Measurements from ENCODE around the gene CITED1.

The CITED1 gene

DNA sequence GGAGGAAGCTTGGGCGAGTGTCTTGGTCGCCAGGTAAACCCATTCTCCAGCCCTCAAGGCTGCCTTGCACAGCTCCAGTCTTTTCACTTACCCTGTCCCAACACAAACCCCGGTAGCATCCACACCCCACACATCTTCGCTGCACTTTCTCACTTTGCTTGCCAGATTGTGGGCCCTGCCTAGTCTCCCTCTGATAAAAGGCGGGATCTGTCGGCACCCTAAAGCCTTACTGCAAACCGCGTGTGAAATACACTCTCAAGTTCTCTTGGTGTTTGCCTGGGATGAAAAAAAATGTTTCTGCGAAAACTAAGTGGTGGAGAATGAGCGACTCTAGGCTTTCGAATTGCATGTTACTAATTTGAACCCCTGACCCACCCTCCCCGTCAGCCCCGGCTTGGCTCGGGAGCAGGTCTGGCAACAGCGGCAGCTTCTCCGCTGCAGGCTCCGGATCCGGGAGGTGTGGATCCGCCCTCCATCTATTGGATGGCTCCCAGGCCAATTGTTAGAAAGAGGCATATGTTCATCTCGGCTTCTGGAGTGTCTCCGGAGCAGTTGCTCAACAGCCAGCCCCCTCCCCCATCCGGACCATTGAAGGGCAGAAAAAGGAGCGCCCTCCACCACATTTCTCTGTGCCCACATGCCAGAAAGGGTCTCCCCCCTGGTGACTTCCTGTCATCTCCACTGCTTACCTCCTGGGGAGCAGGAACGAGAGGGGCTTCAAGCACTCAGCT lies 3.0 kb upstream of the CITED1 start:
- peak; percentile 29 for DNase-seq

DNA sequence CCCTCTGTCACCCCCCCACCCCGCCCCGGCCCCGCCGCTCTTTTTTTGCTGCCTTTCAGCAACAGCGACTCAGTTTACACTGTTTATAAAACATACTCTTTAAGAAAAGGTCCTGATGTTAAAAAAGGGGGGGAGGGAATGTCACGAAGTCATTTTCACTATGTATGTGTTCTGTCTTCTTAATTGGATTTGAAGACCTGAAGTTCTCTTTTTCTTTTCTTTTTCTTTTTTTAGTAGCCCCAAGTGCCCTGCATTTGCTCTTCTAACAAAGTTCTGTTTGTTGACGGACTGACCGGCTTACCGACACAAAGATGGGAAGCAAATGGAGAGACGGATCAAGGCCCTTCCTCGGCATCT lies 2.5 kb upstream of the CITED1 start:
- no peak for DNase-seq

DNA sequence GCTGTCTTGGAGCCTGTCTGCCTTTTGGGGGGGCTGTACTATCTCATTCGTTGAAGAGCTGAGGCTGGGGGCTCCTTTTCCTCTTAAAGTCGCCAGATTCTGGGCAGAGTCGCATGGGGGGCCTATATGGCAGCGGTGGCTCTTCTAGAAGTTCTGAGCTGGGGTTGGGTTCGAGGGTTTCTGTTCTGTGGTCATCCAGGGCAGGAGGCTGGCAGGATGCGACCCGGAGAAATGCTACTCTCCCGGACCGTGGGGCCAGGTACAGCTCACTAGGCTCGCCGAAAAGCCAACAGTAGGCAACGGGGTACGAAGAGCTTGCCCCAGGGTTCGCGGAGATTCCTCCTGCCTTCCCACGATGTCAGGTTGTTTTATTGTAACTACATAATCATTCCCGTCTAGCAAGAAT lies 1.9 kb upstream of the CITED1 start:
- no peak for DNase-seq

DNA sequence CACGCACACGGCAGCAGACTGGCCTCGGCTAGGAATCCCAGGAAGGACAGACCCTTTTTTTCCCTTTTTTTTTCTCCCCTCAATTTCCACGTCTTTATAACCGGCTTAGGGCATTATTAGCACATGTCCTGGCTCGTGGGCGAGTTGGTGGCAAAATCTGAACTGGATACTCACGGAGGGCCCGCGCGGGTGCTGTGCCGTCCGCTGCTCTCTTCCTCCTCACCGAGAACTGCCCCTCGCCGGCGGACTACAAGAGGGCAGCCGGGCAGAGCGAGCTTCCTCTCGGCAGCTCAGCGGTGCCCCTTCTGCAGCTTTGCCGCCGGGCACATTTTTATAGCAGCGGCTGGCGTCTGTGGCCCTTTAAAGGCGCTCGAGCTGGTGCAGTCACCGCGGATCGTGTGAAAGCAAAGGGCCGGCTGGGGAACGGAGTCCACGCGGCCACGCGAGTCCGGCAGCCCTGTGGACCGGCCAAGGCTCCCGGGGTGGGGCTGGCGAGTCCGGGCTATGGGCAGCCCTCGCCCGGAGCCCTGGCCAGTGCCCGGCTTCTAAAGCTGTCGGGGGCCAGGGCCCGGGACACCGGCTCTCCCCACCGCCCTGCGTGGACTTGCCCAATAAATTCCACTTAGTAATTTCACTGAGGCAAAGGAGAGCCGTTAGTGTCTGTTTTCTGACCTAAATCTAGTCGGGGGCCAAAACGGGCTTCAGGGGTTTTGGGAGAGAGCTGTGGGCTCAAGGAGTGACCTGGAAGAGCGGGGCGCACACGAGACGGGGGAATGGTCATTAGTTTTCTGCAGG lies 1.3 kb upstream of the CITED1 start:
- DNase-seq, result no peak

DNA sequence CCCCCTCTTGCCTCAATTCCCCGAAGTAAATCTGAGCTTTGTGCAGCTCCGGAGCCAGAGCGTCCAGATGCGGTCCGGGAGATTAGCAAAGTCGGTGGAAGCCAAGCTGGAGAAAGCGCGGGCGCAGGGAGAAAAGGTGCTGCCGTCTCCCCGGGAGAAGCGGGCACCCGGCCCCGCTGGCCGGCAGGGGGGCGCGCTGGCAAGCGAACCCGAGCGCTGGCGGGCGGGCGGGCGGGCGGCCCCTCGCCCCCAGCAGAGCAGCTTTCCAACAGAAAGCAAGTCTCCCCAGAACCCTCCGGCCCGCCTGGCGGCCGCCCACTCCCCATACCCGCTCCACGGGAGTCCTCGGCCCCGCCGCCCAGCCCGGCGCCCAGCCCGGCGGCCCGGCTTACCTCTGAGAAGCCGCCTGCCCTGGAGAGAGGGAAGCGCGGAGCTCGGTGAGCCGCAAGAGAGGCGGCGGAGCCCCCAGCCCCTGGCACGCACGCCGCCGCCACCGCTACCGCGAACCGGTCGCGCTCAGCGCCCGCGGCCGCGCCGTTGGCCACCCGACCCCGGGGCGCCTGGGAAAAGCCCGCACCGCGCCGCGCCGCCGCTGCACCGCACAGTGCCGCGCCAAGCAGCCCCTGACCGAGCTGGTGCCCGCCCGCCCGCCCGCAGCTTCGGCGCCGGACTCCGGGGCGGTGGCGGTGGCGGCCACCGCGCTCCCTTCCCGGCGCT lies 529 bp upstream of the CITED1 start:
- DNase-seq, result no peak

DNA sequence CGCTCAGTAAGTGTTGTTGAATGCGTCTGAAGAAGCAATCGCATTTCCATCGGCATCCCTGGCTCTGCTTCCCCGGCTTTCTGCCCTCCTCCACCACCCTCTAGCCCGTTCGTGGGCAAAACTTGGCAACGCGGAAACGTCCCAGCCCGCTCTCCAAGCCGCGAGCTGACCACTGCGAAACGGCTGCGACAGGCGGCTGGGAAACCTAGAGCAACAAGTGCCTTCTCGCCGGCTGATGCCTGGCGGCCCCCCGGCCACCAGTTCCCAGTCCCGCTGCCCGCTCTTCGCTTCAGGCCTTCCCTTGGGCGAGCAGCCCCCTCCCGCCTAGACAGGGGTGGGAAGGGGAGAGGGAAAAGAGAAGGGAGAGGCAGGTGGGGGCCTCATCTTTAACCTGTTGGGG lies 837 bp downstream of the CITED1 start:
- no peak for DNase-seq

DNA sequence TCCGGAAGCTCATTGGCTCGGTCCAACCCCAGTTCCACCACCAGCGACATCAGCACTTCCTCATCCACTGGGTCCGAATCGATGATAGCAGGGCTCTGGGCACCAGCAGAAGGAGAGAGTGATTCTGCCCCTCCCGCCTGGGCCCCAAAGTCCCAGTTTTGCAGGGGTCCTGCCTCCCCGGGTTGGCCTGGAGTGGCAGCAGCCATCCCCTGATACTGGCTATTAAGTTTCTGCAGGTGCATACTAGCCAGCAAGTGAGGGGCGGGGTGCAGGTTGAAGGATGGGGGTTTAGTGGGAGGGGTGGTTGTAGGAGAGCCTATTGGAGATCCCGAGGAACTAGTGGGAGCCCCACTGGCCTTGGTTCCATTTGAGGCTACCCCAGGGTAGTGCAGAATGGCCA lies 3.9 kb downstream of the CITED1 start:
- no peak for DNase-seq

DNA sequence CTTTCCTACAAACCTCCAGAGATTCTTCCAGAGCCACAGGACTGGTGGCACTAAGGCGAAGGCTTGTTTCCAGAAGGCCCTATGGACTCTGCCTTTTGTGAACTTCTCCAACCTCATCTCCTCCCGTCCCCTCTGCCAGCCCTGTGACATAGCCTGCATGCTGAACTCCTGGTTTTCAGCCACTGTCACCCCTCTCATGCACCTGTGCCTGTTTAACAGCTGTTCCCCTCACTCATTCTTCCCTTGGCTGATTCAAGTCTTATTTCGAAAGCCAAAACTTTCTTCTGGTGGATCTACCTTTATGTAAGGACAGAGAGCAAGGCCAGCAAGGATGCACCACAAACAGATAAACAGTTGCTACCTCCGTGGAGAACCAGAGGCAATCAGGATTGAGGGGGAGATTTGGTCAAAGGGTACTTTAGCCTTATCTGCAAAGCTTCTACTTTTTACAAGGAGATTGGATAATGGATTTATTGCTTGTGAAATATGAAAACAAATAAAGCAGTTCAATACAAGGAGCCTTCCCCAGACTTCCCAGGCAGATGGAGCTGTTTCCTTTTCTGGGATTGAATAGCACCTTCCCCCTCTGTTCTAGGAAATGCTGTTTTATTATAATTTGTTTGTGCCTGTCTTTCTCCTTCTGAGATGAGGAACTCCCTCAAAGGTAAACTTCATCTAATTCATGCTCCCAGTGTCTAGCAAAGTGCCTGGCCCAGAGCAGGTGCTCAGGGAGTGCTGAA lies 5.7 kb downstream of the CITED1 start:
- no peak for DNase-seq

DNA sequence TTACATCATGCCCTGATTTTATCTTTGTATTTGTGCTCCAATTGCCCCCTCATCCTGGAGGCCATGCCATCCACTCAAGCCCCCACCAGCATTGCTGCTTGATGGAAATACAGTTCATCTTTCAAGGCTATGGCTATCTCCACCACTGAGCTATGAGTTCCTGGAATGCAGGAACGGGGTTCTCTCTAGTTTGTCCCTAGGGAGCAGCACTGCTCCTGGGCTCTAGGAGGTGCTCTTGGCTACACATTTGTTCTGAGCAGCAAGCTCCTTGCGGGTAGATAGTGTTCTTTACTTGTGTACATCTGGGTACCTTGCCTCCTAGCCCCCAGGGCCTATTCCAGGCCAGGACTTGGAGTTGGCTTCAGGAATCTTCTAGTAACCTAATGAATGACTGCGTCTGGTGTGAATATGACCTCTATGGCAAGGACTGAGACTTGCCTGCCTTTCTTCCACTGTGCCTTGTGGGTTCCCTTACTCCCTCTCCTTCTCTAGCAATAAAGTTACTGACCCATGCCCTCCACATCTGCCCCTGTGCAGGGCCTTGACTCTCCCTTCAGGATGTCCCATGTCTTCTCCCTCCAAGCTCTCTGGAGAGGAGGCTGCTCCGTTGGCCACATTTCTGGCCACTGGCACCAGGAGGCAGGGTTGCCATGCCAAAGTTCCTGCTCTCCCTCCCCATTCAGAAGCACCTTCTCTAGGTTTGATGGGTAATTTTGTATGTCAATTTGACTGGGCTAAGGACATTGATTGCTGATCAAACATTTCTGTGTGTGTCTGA lies 7.6 kb downstream of the CITED1 start:
- DNase-seq, result no peak

DNA sequence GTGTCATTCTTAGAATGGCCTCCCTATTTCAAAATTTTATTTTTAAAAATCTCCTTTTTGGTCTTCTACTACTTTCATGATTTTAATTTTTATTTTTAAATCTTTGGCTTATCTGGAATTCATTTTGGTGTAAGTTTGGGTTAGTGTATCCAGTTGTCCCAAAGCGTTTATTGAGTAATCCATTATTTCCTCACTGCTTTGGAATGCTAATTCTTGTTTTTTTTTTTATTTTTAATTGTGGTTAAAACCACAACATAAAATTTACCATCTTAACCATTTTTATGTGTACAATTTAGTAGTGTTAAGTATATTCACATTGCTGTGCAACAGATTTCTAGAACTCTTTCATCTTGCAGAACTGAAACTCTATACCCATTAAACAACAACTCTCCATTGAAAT lies 8.7 kb downstream of the CITED1 start:
- DNase-seq, result no peak

DNA sequence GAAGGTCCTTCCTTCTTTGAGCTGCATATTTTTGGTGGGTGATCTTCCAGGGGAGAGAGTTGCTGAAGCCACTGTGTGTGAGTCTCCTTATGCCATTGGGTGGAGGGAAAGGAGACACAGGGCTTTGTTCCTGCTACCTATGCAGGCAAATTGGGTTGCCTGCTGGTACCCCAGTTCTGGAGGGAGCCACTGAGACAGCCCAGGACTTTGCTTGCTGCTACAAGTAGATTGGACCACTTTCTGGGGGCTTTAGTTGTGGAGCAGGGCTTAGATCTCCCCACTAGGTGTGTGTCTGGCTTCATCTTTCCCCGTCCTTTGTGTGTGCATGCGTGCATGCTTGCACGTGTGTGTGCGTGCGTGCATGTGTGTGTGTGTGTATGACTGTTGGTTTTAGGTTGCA lies 10.0 kb downstream of the CITED1 start:
- no peak for DNase-seq

DNA sequence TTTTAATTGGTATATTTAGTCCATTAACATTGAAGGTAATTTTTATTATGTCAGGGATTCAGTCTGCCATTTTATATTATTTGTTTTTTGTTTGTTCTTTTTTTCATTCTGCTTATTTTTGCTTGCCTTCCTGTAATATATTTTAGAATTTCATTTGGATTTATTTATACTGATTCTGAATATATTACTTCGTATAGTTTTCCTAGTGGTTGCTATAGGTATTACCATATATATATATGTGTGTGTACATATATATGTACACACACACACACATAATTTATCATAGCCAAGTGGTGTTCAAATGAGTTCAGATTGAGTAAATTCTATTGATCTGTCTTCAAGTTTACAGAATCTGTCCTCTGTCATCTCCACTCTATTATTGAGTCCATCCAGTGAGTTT lies 11.2 kb downstream of the CITED1 start:
- no peak for DNase-seq

DNA sequence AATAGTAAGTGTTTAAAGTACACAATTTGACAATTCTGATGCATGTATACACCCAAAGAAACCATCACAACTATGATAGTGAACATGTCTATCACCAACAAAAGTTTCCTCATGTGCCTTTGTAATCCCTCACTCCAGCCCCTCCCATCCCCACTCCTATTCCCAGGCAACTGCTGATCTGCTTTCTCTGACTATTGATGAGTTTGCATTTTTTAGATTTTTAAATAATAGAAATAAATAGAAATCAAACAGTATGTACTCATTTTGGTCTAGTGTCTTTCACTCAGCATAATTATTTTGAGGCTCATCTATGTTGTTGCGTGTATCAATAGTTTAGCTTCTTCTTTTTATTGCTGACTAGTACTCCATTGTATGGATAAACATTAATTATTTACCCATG lies 23.4 kb downstream of the CITED1 start:
- no peak for DNase-seq

DNA sequence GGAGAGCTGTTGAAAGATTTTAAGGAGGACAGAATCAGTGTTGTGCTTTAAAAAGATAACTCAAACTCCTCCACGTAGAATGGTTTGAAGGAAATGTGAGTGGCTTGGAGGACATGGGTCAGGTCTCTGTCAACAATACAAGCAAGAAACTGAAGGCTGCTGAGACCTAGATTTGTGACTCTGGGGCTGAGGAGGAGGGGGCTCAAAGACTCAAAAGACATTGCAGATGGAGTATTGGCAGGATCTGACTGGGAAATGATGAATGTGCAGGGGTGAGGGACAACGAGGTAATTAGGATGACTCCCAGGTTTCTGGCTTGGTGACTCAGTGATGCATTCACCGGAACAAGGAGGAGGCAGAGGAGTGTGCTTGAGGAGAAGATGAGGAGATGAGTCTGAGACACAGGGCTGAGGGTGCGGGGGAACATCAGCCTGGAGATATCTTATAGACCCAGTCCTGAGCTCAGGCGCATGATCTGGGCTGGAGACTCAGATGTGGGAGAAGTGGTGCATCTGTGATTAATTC lies 25.3 kb downstream of the CITED1 start:
- no peak for DNase-seq

DNA sequence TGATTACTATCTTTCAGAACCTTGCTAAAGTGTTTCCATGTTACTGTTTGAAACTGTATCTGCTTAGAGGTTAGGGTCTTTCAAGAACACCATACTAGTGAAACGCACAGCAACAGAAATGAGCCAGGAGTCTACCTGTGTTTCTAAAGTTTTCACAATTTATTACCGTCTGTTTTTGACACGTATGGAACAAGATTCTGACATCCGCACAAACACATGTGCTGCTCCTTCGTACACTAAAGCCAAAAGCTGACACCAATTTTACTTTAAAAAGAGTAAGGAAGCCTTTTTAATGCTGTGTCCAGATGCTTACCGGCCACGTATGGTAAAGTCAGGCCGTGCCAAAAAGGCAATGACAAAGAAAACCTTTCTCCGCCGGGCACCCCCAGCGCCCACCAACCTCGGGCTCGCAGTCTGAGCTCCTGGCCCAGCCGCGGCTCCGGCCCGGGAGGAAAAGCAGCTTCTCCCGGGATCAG lies 29.2 kb downstream of the CITED1 start:
- no peak for DNase-seq

DNA sequence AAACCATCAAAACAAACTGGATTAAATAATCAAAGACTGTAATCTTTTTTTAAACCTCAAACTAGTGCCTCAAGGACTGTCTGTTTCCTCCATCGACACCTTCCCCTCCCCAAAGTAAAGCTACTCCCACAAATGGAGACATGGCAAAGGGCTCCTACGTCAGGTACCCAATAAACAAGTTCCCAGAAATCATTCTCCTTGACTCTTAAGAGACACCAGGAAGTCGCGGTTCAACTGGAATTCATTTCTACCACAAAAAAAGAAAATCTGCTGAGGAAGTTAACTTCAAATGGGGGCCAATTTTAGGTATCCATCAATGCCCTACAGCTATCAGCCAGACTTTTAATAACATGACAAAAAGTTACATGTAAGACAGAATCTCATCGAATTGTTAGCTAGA lies 31.2 kb downstream of the CITED1 start:
- DNase-seq, result no peak

DNA sequence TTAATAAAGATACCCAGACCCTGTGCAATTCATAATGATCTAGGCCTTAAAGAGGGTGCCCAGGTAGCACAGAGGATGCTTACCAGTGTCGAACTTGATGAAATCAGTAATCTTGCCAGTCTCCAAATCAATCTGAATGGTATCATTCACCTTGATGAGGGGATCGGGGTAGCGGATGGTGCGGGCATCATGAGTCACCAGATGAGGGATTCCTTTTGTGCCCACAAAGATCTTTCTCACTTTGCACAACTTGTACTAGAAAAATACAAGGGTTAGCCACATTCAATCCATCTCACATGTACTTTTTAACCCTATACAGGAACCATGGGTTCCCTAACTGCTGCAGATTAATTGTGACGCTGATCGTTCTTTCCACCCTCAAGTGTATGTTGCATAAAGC lies 32.0 kb downstream of the CITED1 start:
- DNase-seq, result peak; percentile 43

DNA sequence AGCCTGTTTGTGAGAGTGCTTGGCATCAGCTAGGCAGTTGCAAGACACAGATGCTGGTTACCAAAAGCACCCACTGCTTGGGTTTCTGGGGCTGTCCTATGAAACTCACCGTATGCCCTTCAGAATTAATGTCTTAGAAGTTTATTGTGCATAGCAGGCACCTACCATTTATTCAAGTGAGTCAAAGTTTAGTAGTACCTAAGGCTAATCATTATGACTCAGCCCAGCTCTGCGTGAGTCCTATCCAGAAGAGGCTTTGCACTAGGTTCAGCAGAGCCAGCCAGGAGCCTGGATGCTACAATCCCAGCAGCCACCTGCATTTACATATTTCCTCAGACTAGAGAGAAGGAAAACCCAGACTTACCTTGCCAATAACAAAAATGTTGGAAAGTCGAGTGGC lies 32.8 kb downstream of the CITED1 start:
- no peak for DNase-seq

DNA sequence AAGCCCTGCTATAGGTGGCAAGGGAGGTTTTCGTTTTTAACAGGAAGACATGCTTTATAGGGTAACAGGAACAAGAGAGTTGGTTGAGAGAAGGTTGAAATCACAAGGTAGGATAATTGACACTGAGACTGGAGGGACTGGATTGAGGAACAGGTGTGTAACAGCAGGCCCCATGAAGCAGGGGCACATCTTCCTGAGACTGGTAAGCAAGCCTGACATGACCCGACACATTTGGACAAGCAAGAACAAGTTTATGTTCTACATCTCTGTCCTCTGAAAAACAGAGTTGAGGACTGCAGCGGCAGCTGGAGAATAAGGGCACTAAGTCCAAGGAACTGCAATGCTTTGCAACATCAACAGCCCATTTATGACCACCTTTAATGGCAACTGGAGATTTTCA lies 33.9 kb downstream of the CITED1 start:
- no peak for DNase-seq

DNA sequence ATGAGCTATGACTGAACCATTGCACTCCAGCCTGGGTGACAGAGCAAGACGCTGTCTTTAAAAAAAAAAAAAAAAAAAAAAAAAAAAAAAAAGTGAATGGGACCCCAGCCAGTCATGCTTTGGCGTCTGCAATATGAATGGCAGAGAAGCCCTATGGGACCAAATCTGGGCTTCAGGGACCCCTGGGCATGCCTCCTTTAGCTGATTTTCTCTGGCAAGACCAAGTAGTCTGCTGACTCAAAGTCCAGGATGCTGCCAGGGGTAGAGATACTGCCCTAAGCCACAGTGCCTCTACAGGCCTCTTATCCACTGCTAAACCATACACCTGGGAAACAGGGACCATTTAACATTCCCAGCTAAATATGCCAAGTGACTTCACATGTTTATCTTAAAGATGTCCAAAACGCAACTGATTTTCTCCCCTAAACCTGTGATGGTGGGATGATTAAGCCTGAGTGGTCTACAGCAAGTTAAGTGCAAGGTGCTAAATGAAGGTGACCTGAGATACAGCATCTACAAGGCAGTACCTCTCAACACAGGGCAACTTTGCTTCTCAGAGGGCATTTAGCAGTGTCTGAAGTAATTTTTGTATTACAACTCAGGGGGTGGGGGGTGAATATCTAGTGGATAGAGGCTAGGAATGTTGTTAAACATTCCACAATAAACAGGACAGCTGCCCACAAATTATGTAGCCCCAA lies 34.5 kb downstream of the CITED1 start:
- DNase-seq, result no peak

DNA sequence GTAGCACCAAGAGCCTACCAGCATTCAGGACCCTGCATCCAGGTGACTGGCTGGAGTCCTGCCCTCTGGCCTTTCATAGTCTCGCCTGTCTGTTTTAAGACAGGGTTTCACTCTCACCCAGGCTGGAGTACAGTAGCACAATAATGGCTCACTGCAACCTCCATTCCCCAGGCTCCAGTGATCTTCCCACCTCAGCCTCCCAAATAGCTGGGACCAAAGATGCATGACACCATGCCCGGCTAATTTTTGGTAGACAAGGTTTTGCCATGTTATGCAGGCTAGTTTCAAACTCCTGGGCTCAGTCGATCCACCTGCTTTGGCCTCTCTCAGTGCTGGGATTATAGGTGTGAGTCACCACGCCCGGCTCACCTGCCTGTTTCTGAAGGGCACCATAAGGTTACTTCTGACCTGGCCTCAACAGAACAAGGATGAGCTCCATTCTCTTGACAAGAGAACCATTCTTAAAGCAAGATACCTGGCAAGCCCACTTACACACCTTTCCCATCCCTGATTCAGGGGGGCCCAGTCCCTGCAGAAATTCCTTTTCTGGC lies 35.3 kb downstream of the CITED1 start:
- no peak for DNase-seq
